Prostate gland (tissue), 2 donors: ENCODE measurements around the gene SLC24A3. TPM values are rescaled to one million over a fixed set of nuclear protein-coding genes. Genes with fewer than 3 reads are reported as not detected.

Experiments used
- DNase-seq: peaks from one replicate; pipeline ENCODE4 v3.0.0-alpha.2; 2019; ENCODE audit warnings: low spot score
- H3K27ac ChIP-seq, 2 donors: fragments of 200-600 bp; sonication (generic); 2 replicates each; pipeline ENCODE4 v1.5.1; 2017 to 2019
- H3K27me3 ChIP-seq: fragments of 200-600 bp; sonication (generic); replicated peaks from 2 replicates; pipeline ENCODE4 v1.5.1; 2019; ENCODE audit not compliant: insufficient read depth
- H3K36me3 ChIP-seq, 2 donors: fragments of 200-600 bp; sonication (generic); 1 replicate in 1 of 2; 2 replicates in 1 of 2; pipeline versions ENCODE4 v1.5.1 to v1.8.1; 2017 to 2019
- H3K4me1 ChIP-seq: fragments of 200-600 bp; sonication (generic); replicated peaks from 2 replicates; pipeline ENCODE4 v1.5.1; 2019
- H3K4me3 ChIP-seq, 2 donors: fragments of 200-600 bp; sonication (generic); 2 replicates each; pipeline ENCODE4 v1.5.1; 2017 to 2019
- H3K9me3 ChIP-seq: fragments of 200-600 bp; sonication (generic); 2 replicates; pipeline ENCODE4 v1.5.1; 2017
- POLR2A ChIP-seq: fragments of 450-650 bp; IDR thresholded peaks from one replicate; pipeline ENCODE4 v1.6.1; 2016; ENCODE audit warnings: antibody characterized with exemption, mild to moderate bottlenecking
- POLR2AphosphoS5 ChIP-seq: sonication (generic); formaldehyde crosslinking; IDR thresholded peaks from one replicate; pipeline ENCODE4 v1.6.1; 2017; ENCODE audit warnings: antibody characterized with exemption
- WGBS: methylation state at CpG from one replicate; pipeline ENCODE4 v1.1.5; 2018; 5-methylcytosine and 5-hydroxymethylcytosine counted together
- intact Hi-C: fragments of 100-400 bp; cut with DNase I; formaldehyde crosslinking; loops from one replicate; pipeline ENCODE4 v1.14.2; 2022
- total RNA-seq, 2 donors: library from RNA; depleted of rRNA; stranded (reverse); fragments of >200 nt; gene quantifications; one replicate each; pipeline ENCODE4 v1.1.0, GENCODE V29; 2016
- TF ChIP-seq, protein P1 (sequence below), 4 experiments: fragments of 200-600 bp in 2 of 4; fragments of 450-650 bp in 2 of 4; sonication (generic) in 2 of 4; IDR thresholded peaks; 1 replicate in 3 of 4; 2 replicates in 1 of 4; pipeline ENCODE4 v1.5.1; 2016 to 2019; ENCODE audit warnings: antibody characterized with exemption in 4 of 4, mild to moderate bottlenecking in 2 of 4, moderate library complexity in 2 of 4

Gene SLC24A3
- total RNA-seq, 2 donors from 2014 or later, result 4.6 to 8.0 TPM

DNA sequence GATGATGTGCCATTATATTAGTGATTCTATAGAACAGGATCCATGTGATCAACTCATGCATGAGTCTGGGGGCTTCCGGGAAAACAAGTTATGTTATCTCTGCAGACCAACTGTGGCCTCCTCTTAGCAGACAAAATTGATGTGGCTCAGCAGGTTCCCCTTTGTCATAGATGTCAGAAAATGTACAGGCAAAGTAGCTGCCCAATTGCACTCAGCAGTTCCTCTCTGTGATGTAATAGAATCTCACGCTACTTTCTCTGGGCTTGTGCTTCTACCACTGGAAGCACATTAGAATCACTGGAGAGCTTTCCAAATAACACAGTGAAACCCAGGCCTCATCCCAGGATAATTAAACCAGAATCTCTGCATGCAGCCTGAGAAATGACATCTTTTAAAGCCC, 253.1 kb downstream of the SLC24A3 start:
- Histone ChIP-seq H3K27me3 (no peaks in the 10 kb centered on the region), H3K4me1 (no peaks in the 10 kb centered on the region), H3K9me3 (no peaks in the 10 kb centered on the region), H3K27ac (no peak overlapping the region), H3K36me3 (no peaks in the 10 kb centered on the region), H3K4me3 (no peak overlapping the region)
- intact Hi-C loops, result no loop called here
- WGBS, result 65% methylated on average over 2 of the region's 2 CpGs
- DNase-seq, result no peak
- no peak for TF ChIP-seq POLR2A
- no peak for TF ChIP-seq POLR2AphosphoS5
- TF ChIP-seq, protein P1, sequence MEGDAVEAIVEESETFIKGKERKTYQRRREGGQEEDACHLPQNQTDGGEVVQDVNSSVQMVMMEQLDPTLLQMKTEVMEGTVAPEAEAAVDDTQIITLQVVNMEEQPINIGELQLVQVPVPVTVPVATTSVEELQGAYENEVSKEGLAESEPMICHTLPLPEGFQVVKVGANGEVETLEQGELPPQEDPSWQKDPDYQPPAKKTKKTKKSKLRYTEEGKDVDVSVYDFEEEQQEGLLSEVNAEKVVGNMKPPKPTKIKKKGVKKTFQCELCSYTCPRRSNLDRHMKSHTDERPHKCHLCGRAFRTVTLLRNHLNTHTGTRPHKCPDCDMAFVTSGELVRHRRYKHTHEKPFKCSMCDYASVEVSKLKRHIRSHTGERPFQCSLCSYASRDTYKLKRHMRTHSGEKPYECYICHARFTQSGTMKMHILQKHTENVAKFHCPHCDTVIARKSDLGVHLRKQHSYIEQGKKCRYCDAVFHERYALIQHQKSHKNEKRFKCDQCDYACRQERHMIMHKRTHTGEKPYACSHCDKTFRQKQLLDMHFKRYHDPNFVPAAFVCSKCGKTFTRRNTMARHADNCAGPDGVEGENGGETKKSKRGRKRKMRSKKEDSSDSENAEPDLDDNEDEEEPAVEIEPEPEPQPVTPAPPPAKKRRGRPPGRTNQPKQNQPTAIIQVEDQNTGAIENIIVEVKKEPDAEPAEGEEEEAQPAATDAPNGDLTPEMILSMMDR (IDR thresholded peaks at IDR 0.05), result no peak

DNA sequence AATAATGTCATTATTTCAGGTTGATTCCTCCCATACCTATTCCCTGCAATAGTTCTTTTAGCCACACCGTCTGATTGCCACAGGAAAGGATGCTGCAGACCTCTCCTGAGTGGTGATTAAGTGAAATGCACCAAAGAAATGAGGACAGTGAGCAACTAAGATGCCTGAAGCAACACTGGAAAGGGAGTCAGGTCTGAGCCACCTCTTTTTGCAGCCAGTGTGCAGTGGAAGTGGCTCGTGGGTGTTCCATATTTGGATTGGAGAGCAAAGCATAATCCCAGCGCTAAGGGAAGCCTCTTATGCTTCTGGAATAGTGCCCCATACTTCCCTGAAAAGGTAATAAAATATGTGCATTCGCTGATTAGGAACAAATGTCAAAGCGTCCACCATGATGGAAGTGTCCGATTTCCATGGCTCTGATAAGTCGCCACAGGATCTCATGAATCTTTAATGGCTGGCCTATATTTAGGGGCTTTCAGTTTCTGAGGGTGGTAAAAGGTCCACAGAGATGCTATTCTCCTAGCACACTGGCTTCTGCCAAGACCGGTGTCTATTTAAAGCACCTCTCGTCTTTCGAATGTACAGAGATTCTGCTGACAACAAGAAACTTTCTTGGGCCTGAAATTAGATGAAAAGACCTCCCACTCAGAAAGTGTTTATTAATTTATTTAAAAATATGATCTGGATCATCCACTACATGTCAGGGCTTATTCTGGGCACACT, 253.9 kb downstream of the SLC24A3 start:
- WGBS, result 69% methylated on average over 10 of the region's 10 CpGs
- Histone ChIP-seq H3K27me3 (no peaks in the 10 kb centered on the region), H3K9me3 (no peaks in the 10 kb centered on the region), H3K36me3 (no peaks in the 10 kb centered on the region), H3K4me1 (no peaks in the 10 kb centered on the region), H3K4me3 (no peak overlapping the region), H3K27ac (no peak overlapping the region)
- intact Hi-C loops, result no loop called here
- TF ChIP-seq POLR2A, result no peak
- TF ChIP-seq, protein P1 (IDR thresholded peaks at IDR 0.05), result no peak
- TF ChIP-seq POLR2AphosphoS5, result no peak
- no peak for DNase-seq

DNA sequence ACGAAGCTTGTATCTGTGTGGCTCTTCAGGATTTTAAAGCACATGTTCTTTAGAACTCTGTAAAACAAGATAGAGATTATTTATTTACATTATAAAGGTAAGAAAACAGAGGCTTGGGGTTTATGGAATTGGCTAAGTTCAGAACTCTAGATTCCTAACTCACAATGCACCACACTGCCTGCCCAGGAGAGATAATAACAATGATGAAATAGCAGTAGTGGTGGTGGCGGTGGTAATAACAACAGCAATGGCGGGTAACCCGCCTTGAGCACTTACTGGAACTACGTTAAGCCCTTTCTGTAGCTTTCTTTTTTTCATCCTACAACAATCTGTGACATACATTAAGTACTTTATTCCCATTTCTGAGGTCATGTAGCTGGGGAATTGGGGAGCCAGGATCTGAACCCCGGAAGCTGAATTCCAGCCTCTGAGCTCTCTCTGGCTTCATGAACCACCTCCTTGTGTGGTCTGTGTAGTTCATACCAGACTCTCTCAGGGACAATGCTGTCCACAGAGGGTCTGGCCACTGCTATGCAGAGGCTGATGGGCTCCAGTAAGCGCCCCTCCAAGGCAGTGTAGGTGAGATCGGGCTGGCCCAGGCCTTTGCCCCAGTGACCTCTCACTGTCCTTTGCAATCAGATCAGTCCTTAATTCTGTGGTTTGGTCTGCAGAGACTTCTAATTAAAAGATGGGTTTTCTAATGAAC, 260.9 kb downstream of the SLC24A3 start:
- no peak for DNase-seq

DNA sequence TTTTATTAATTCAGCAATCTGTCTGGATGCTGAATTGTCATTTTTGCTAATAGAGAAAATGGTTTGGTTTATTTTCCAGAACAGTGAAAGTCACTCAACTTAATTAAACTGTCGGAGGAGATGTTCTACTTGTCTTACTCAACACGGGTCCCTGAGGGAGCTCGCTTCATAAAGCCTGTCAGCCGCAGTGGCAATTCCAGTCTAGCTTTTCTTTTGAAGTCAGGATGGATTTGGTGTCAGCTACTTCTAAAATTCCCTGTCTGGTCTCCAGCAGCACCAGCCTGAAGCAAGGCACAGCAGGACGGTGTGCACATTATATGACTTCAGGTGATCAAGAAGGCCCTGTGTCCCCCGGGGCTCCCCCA, 261.5 kb downstream of the SLC24A3 start:
- Histone ChIP-seq H3K9me3 (no peaks in the 10 kb centered on the region), H3K4me1 (no peaks in the 10 kb centered on the region), H3K27ac (no peak overlapping the region), H3K4me3 (no peak overlapping the region), H3K36me3 (no peaks in the 10 kb centered on the region), H3K27me3 (no peaks in the 10 kb centered on the region)
- TF ChIP-seq POLR2A (no peak), POLR2AphosphoS5 (no peak)
- TF ChIP-seq, protein P1 (IDR thresholded peaks at IDR 0.05), result no peak
- no peak for DNase-seq
- 69% methylated on average over 6 of the region's 6 CpGs for WGBS
- intact Hi-C loops, result no loop called here

More for the DNA sequence above, 260.9 kb downstream of the SLC24A3 start:
- Histone ChIP-seq H3K27me3 (no peaks in the 10 kb centered on the region), H3K27ac (no peak overlapping the region), H3K4me1 (no peaks in the 10 kb centered on the region), H3K9me3 (no peaks in the 10 kb centered on the region), H3K36me3 (no peaks in the 10 kb centered on the region), H3K4me3 (no peak overlapping the region)
- intact Hi-C loops, result no loop called here
- WGBS, result 84% methylated on average over 8 of the region's 8 CpGs
- TF ChIP-seq POLR2A (no peak), POLR2AphosphoS5 (no peak)
- TF ChIP-seq, protein P1 (IDR thresholded peaks at IDR 0.05), result no peak
